Endothelial cell of umbilical vein (primary cell): Measurements from ENCODE around the gene SHBG. TPM values are rescaled to one million over a fixed set of nuclear protein-coding genes. Genes with fewer than 3 reads are reported as not detected.

ENCODE experiments used
- BruUV-seq: library from RNA; stranded (reverse); fragments of 400-500 nt; replicated peaks from 2 replicates; lab custom pipeline; 2021; lab: Mats Ljungman, UMichigan
- CTCF ChIA-PET: fragments of 300-600, 350-600 bp; sonication (Branson Sonifier 250); formaldehyde crosslinking; loops from one replicate; lab custom pipeline; 2021; ENCODE audit warnings: antibody characterized with exemption, inconsistent platforms; lab: Charles Lee
- POLR2A ChIA-PET: fragments of 300-600, 350-600 bp; sonication (Branson Sonifier 250); formaldehyde crosslinking; loops from one replicate; lab custom pipeline; 2021; ENCODE audit warnings: antibody characterized with exemption, inconsistent platforms; lab: Charles Lee
- DNase-seq: peaks from one replicate; pipeline ENCODE4 v3.0.0-alpha.2; 2011; ENCODE audit warnings: low read depth, low spot score
- FAIRE-seq: peaks from 2 replicates; lab custom pipeline; 2011; peaks lifted over from hg19 to GRCh38; lab: Jason Lieb, UNC
- H2AFZ ChIP-seq: 2 replicates; pipeline ENCODE4 v1.6.0; 2012; ENCODE audit warnings: low read depth, low read length, control low read depth, inconsistent platforms
- H3K27ac ChIP-seq: 2 replicates; pipeline ENCODE4 v1.5.1; 2011; ENCODE audit warnings: low read depth, mild to moderate bottlenecking, control low read depth, low read length, moderate library complexity; ENCODE audit not compliant: insufficient read depth
- H3K27me3 ChIP-seq, 2 experiments: 2 replicates each; pipeline versions ENCODE4 v1.6.0 to v1.6.1; 2011; ENCODE audit warnings: low read length in 2 of 2, mixed read lengths in 1 of 2; ENCODE audit not compliant: control insufficient read depth in 2 of 2, insufficient read depth in 2 of 2
- H3K36me3 ChIP-seq, 2 experiments: 2 replicates in 1 of 2; 3 replicates in 1 of 2; pipeline ENCODE4 v1.5.1; 2011; ENCODE audit warnings: low read length in 2 of 2, mild to moderate bottlenecking in 1 of 2, moderate library complexity in 1 of 2; ENCODE audit not compliant: control insufficient read depth in 2 of 2, insufficient read depth in 2 of 2; ENCODE audit errors: extremely low read depth in 1 of 2
- H3K4me1 ChIP-seq: 3 replicates; pipeline ENCODE4 v1.5.1; 2011; ENCODE audit warnings: mild to moderate bottlenecking, low read length; ENCODE audit not compliant: control insufficient read depth, insufficient read depth; ENCODE audit errors: extremely low read depth
- H3K4me2 ChIP-seq: 2 replicates; pipeline ENCODE4 v1.6.1; 2011; ENCODE audit warnings: low read length, control low read depth, mixed read lengths; ENCODE audit not compliant: insufficient read depth
- H3K4me3 ChIP-seq, 3 experiments: fragments of 200-600 bp in 1 of 3; sonication (generic), shearing (Covaris generic) in 1 of 3; replicated peaks in 1 of 3; 2 replicates each; pipeline ENCODE4 v1.5.1; 2011 to 2016; ENCODE audit warnings: control low read depth in 3 of 3, low read length in 3 of 3, mild to moderate bottlenecking in 2 of 3, inconsistent platforms in 1 of 3, low read depth in 1 of 3, moderate library complexity in 1 of 3; ENCODE audit not compliant: insufficient read depth in 1 of 3
- H3K79me2 ChIP-seq: 2 replicates; pipeline ENCODE4 v1.6.0; 2012; ENCODE audit warnings: low read length, inconsistent platforms; ENCODE audit not compliant: control insufficient read depth, insufficient read depth
- H3K9ac ChIP-seq: replicated peaks from 2 replicates; pipeline ENCODE3; 2011; ENCODE audit warnings: low read length, control low read depth; ENCODE audit not compliant: insufficient read depth; ENCODE audit errors: extremely low read depth
- H3K9me1 ChIP-seq: replicated peaks from 3 replicates; pipeline ENCODE4 v1.6.0; 2011; ENCODE audit warnings: mild to moderate bottlenecking, low read length; ENCODE audit not compliant: control insufficient read depth, insufficient read depth; ENCODE audit errors: extremely low read depth
- H3K9me3 ChIP-seq: replicated peaks from 2 replicates; pipeline ENCODE4 v1.5.1; 2012; ENCODE audit warnings: low read length, inconsistent platforms; ENCODE audit not compliant: control insufficient read depth, insufficient read depth
- H4K20me1 ChIP-seq: replicated peaks from 2 replicates; pipeline ENCODE3; 2011; ENCODE audit warnings: mild to moderate bottlenecking, low read length; ENCODE audit not compliant: control insufficient read depth, insufficient read depth; ENCODE audit errors: extremely low read depth
- CTCF ChIP-seq, 2 donors: IDR thresholded peaks; 1 replicate in 1 of 2; 2 replicates in 1 of 2; pipeline ENCODE4 v1.5.1; 2011; ENCODE audit warnings: low read length in 2 of 2, mild to moderate bottlenecking in 2 of 2, moderate library complexity in 2 of 2, control low read depth in 1 of 2, inconsistent platforms in 1 of 2, low read depth in 1 of 2; ENCODE audit not compliant: insufficient read depth in 1 of 2; ENCODE audit errors: extremely low read depth in 1 of 2
- EZH2 ChIP-seq: IDR thresholded peaks from 2 replicates; pipeline ENCODE4 v1.6.1; 2012; ENCODE audit warnings: borderline replicate concordance, low read depth, mild to moderate bottlenecking, moderate library complexity, low read length, inconsistent platforms; ENCODE audit not compliant: severe bottlenecking
- FOS ChIP-seq: IDR thresholded peaks from 2 replicates; pipeline ENCODE4 v1.6.1; 2011; ENCODE audit warnings: mild to moderate bottlenecking, low read length, moderate library complexity, borderline replicate concordance; ENCODE audit not compliant: insufficient read depth
- GATA2 ChIP-seq: IDR thresholded peaks from 2 replicates; pipeline ENCODE4 v1.7.0; 2011; ENCODE audit warnings: low read depth, mild to moderate bottlenecking, moderate library complexity, mixed read lengths, low read length; ENCODE audit not compliant: insufficient read length, insufficient read depth
- JUN ChIP-seq: IDR thresholded peaks from 2 replicates; pipeline ENCODE4 v1.6.1; 2011; ENCODE audit warnings: borderline replicate concordance, low read depth; ENCODE audit not compliant: insufficient read length, insufficient read depth
- MAX ChIP-seq: IDR thresholded peaks from 2 replicates; pipeline ENCODE4 v1.6.1; 2011; ENCODE audit not compliant: insufficient read depth, insufficient read length
- MYC ChIP-seq: IDR thresholded peaks from one replicate; pipeline ENCODE4 v1.6.1; 2011; ENCODE audit warnings: mild to moderate bottlenecking, low read depth, low read length
- POLR2A ChIP-seq: IDR thresholded peaks from 2 replicates; pipeline ENCODE4 v1.6.1; 2012; ENCODE audit warnings: low read depth, mild to moderate bottlenecking, control low read depth, low read length
- POLR2AphosphoS5 ChIP-seq: IDR thresholded peaks from 2 replicates; pipeline ENCODE4 v1.6.1; 2012; ENCODE audit warnings: low read depth, mild to moderate bottlenecking, control low read depth, low read length, moderate library complexity; ENCODE audit not compliant: insufficient read depth
- dilution Hi-C: fragments of 300-500 bp; cut with MboI; formaldehyde crosslinking; loops from one replicate; pipeline ENCODE4 v1.15.0; 2019; ENCODE audit warnings: low sequenced_read_pairs; ENCODE audit not compliant: extremely low pct_ligation_motif_present
- intact Hi-C: fragments of 100-400 bp; cut with micrococcal nuclease; formaldehyde crosslinking; loops from one replicate; pipeline ENCODE4 v1.10.0; 2022
- polyA plus RNA-seq, 4 experiments: library from polyadenylated mRNA; depleted of rRNA in 3 of 4; stranded (reverse) in 3 of 4; unstranded in 1 of 4; fragments of >200 nt; gene quantifications; 2 replicates each; pipeline versions ENCODE4 v1.2.1 to v1.2.3, GENCODE V29; 2011 to 2012; ENCODE audit warnings: missing spikeins in 1 of 4
- total RNA-seq: library from RNA; stranded (reverse); gene quantifications from 2 replicates; pipeline ENCODE4 v1.2.3, GENCODE V29; 2021

SHBG gene
- total and polyA plus RNA-seq, 2 donors (not counting 3 experiments of a cell fraction or from before 2014, with no cell fraction given), result 0.51 TPM; not detected in 1

DNA sequence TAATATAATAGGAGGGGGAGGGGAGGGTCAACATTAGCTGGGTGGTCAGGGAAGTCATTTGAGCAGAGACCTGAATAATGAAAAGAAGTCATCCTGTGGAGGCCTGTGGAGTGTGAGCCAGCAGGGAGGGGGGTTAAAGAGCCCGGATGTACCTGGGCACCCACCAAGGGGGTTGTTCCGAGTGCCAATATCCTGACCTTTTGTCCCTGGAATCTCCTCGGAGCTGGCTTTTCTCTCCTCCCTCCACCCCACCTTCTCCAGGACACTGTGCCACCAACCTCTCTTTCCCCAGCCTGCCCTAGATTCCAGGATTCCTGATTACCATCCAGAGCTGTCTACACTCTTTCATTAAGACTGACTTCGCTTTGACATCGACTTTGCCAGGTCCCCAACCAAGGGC is 6.2 kb downstream of the SHBG start:
- Histone ChIP-seq H3K27ac (no peak overlapping the region), H3K4me1 (no peaks in the 10 kb centered on the region), H3K27me3 (no peaks in the 10 kb centered on the region), H3K9me3 (no peaks in the 10 kb centered on the region), H3K9me1 (no peaks in the 10 kb centered on the region), H3K9ac (no peak overlapping the region), H2AFZ (no peak overlapping the region), H3K4me2 (no peak overlapping the region), H3K4me3 (no peak overlapping the region), H3K79me2 (no peaks in the 10 kb centered on the region), H4K20me1 (no peaks in the 10 kb centered on the region), H3K36me3 (no peaks in the 10 kb centered on the region)
- ChIA-PET POLR2A (no interaction called here), CTCF (interaction anchor here (6.6 kb wide), 1 partner anchor 51 kb away, joined by 97 read pairs; the partner anchor contains the start of genes TP53 and WRAP53)
- FAIRE-seq (no peak), DNase-seq (no peak)
- BruUV-seq, result no TSS peak
- TF ChIP-seq EZH2, result no peak
- TF ChIP-seq GATA2, result no peak
- no peak for TF ChIP-seq MYC
- no peak for TF ChIP-seq CTCF (IDR thresholded peaks at IDR 0.05; ENCODE audit: extremely low read depth in 1 of 2, insufficient read depth in 1 of 2, low read depth in 1 of 2, low read length in 2 of 2)
- intact Hi-C loops (no loop called here), dilution Hi-C loops (no loop called here)

GRCh38 chr17:7640783-7641182 is 10.8 kb downstream of the SHBG start:
- H3K36me3 ChIP-seq, result no peaks in the 10 kb centered on the region
- no peak overlapping the region for H3K9ac ChIP-seq
- H3K4me2 ChIP-seq, result no peak overlapping the region
- ChIA-PET CTCF (no interaction called here), POLR2A (no interaction called here)
- no TSS peak for BruUV-seq
- dilution Hi-C loops, result no loop called here
- TF ChIP-seq FOS (no peak), MYC (no peak), POLR2A (no peak), POLR2AphosphoS5 (no peak), GATA2 (no peak), CTCF (IDR thresholded peaks at IDR 0.05; ENCODE audit: extremely low read depth in 1 of 2, insufficient read depth in 1 of 2, low read depth in 1 of 2, low read length in 2 of 2) (no peak), EZH2 (no peak), JUN (no peak), MAX (no peak)
- H3K27ac ChIP-seq, result no peak overlapping the region
- FAIRE-seq (no peak), DNase-seq (no peak)
- no peak overlapping the region for H3K4me3 ChIP-seq
- H3K27me3 ChIP-seq, result no peaks in the 10 kb centered on the region
- H4K20me1 ChIP-seq, result no peaks in the 10 kb centered on the region
- no peak overlapping the region for H2AFZ ChIP-seq
- H3K9me3 ChIP-seq, result no peaks in the 10 kb centered on the region
- H3K9me1 ChIP-seq, result no peaks in the 10 kb centered on the region
- no peaks in the 10 kb centered on the region for H3K4me1 ChIP-seq
- H3K79me2 ChIP-seq, result no peaks in the 10 kb centered on the region
- intact Hi-C loops, result no loop called here
